Activated CD8-positive, alpha-beta T cell treated with anti-CD3 and anti-CD28 coated beads for 36 hours (primary cell): ENCODE measurements around the gene GPR137. TPM values are rescaled to one million over a fixed set of nuclear protein-coding genes. Genes with fewer than 3 reads are reported as not detected.

Source experiments
- ATAC-seq: fragments of 200-7000 bp; cut with Tn5 transposase; one replicate; pipeline ENCODE4 v1.10.0; 2021; ENCODE audit warnings: mild to moderate bottlenecking, moderate library complexity
- CTCF ChIA-PET: fragments of 350-600 bp; sonication (Branson Sonifier 250); formaldehyde crosslinking; loops from one replicate; lab custom pipeline; 2021; ENCODE audit warnings: antibody characterized with exemption; lab: Charles Lee
- POLR2A ChIA-PET: fragments of 350-600 bp; sonication (Branson Sonifier 250); formaldehyde crosslinking; loops from one replicate; lab custom pipeline; 2021; ENCODE audit warnings: antibody characterized with exemption; lab: Charles Lee
- DNase-seq: peaks from one replicate; pipeline ENCODE4 v3.0.0-alpha.2; 2020
- H3K27ac Mint-ChIP-seq: one replicate; pipeline ENCODE4 v1.8.0; 2021; ENCODE audit warnings: mild to moderate bottlenecking, mixed read lengths
- H3K27me3 Mint-ChIP-seq: one replicate; pipeline ENCODE4 v1.8.0; 2021; ENCODE audit warnings: mixed read lengths
- H3K36me3 Mint-ChIP-seq: one replicate; pipeline ENCODE4 v1.8.0; 2021; ENCODE audit warnings: low read depth, mixed read lengths
- H3K4me1 Mint-ChIP-seq: one replicate; pipeline ENCODE4 v1.8.0; 2021; ENCODE audit warnings: low read depth, mixed read lengths
- H3K4me3 Mint-ChIP-seq: one replicate; pipeline ENCODE4 v1.8.0; 2021; ENCODE audit warnings: mild to moderate bottlenecking, moderate library complexity, mixed read lengths
- H3K9me3 Mint-ChIP-seq: one replicate; pipeline ENCODE4 v1.8.0; 2021; ENCODE audit warnings: mixed read lengths
- CTCF ChIP-seq: fragments of 200-600 bp; IDR thresholded peaks from one replicate; pipeline ENCODE4 v1.8.0; 2022; ENCODE audit warnings: antibody characterized with exemption, mild to moderate bottlenecking
- intact Hi-C: fragments of 100-400 bp; cut with micrococcal nuclease; formaldehyde crosslinking; loops from one replicate; pipeline ENCODE4 v1.10.0; 2022
- total RNA-seq, 2 experiments: library from RNA; stranded (reverse); gene quantifications; one replicate each; pipeline ENCODE4 v1.2.3, GENCODE V29; 2021

GPR137 gene
- total RNA-seq, 2 experiments from 2014 or later: 23.7 to 28.5 TPM

- no peak for TF ChIP-seq CTCF
- POLR2A ChIA-PET: interaction anchor here (0.7 to 10.0 kb wide), 13 partner anchors 7 to 117 kb away, joined by 3 to 132 read pairs (median 7); partner anchors contain the start of genes BAD, FERMT3, NUDT22 and PLCB3
- peaks cover 38% of the 10 kb centered on the region for H3K4me1 Mint-ChIP-seq
Measured at GRCh38 chr11:64243236-64243854, 42.3 kb upstream of the GPR137 start.

GRCh38 chr11:64244107-64244506 is 41.5 kb upstream of the GPR137 start:
- ATAC-seq: no peak
- no peak for TF ChIP-seq CTCF
- H3K27ac Mint-ChIP-seq: peak overlapping the region; percentile 45
- H3K4me3 Mint-ChIP-seq: peak overlapping the region; percentile 93
- DNase-seq: no peak
- no peaks in the 10 kb centered on the region for H3K9me3 Mint-ChIP-seq
- ChIA-PET POLR2A (interaction anchor here (1.4 to 10.0 kb wide), 10 partner anchors 11 to 116 kb away, joined by 4 to 132 read pairs (median 10); partner anchors contain the start of genes FERMT3, NUDT22, PRDX5 and TRMT112), CTCF (interaction anchor here (0.9 to 4.6 kb wide), 8 partner anchors 8 to 88 kb away, joined by 3 to 35 read pairs (median 8); partner anchors contain the start of genes CATSPERZ, FERMT3, NUDT22 and PLCB3)
- intact Hi-C loops: loop anchor here (10.0 kb wide), 1 partner anchor 61 kb away; the partner anchor contains the start of genes CATSPERZ and ESRRA
- peaks cover 37% of the 10 kb centered on the region for H3K36me3 Mint-ChIP-seq
- no peaks in the 10 kb centered on the region for H3K27me3 Mint-ChIP-seq
- peaks cover 33% of the 10 kb centered on the region for H3K4me1 Mint-ChIP-seq

More at GRCh38 chr11:64243236-64243854, 42.3 kb upstream of the GPR137 start:
- CTCF ChIA-PET: interaction anchor here (0.9 to 4.6 kb wide), 7 partner anchors 8 to 75 kb away, joined by 3 to 35 read pairs (median 8); partner anchors contain the start of genes CATSPERZ, FERMT3, NUDT22 and PLCB3
- ATAC-seq (no peak), DNase-seq (no peak)
- Mint-ChIP-seq H3K27me3 (no peaks in the 10 kb centered on the region), H3K9me3 (no peaks in the 10 kb centered on the region), H3K36me3 (peaks cover 37% of the 10 kb centered on the region), H3K27ac (peak overlapping the region; percentile 45), H3K4me3 (peak overlapping the region; percentile 93)
- intact Hi-C loops: loop anchor here (10.0 kb wide), 1 partner anchor 61 kb away; the partner anchor contains the start of genes CATSPERZ and ESRRA

- no peak for DNase-seq
- POLR2A ChIA-PET: interaction anchor here (0.6 to 10.0 kb wide), 8 partner anchors 9 to 73 kb away, joined by 3 to 132 read pairs (median 17); partner anchors contain the start of genes FERMT3, NUDT22, PRDX5 and TRMT112
- peak overlapping the region; percentile 94 for H3K4me3 Mint-ChIP-seq
Measured at GRCh38 chr11:64244966-64245365, 40.7 kb upstream of the GPR137 start.

GRCh38 chr11:64245401-64245796 is 40.2 kb upstream of the GPR137 start:
- ChIA-PET CTCF (interaction anchor here (0.9 to 4.6 kb wide), 8 partner anchors 11 to 87 kb away, joined by 3 to 35 read pairs (median 6); partner anchors contain the start of genes CATSPERZ, FERMT3, NUDT22 and PRDX5), POLR2A (interaction anchor here (0.9 to 10.0 kb wide), 8 partner anchors 9 to 72 kb away, joined by 3 to 132 read pairs (median 17); partner anchors contain the start of genes FERMT3, NUDT22, PRDX5 and TRMT112)
- no peak for TF ChIP-seq CTCF

More at GRCh38 chr11:64244966-64245365, 40.7 kb upstream of the GPR137 start:
- H3K27me3 Mint-ChIP-seq: no peaks in the 10 kb centered on the region
- H3K9me3 Mint-ChIP-seq: no peaks in the 10 kb centered on the region
- H3K27ac Mint-ChIP-seq: peak overlapping the region; percentile 93
- intact Hi-C loops: loop anchor here (10.0 kb wide), 1 partner anchor 60 kb away; the partner anchor contains the start of genes CATSPERZ and ESRRA
- CTCF ChIA-PET: interaction anchor here (0.9 to 4.6 kb wide), 9 partner anchors 11 to 87 kb away, joined by 3 to 35 read pairs (median 7); partner anchors contain the start of genes CATSPERZ, FERMT3, NUDT22 and PRDX5
- no peak for ATAC-seq
- TF ChIP-seq CTCF: no peak
- H3K36me3 Mint-ChIP-seq: peaks cover 33% of the 10 kb centered on the region
- H3K4me1 Mint-ChIP-seq: peaks cover 28% of the 10 kb centered on the region

More at GRCh38 chr11:64245401-64245796, 40.2 kb upstream of the GPR137 start:
- no peaks in the 10 kb centered on the region for H3K9me3 Mint-ChIP-seq
- DNase-seq (peak; percentile 59), ATAC-seq (no peak)
- peak overlapping the region; percentile 93 for H3K27ac Mint-ChIP-seq
- no peaks in the 10 kb centered on the region for H3K27me3 Mint-ChIP-seq
- peaks cover 30% of the 10 kb centered on the region for H3K36me3 Mint-ChIP-seq
- H3K4me3 Mint-ChIP-seq: peak overlapping the region; percentile 94
- H3K4me1 Mint-ChIP-seq: peaks cover 28% of the 10 kb centered on the region
- intact Hi-C loops: loop anchor here (10.0 kb wide), 1 partner anchor 59 kb away; the partner anchor contains the start of genes CATSPERZ and ESRRA
